GM21723 (cell line): ENCODE results near the gene HIC1.
A peak's percentile ranks its signal among the peaks of the same experiment; 100 is the strongest.

Experiments used
- ATAC-seq: cut with Tn5 transposase; IDR thresholded peaks from one replicate; pipeline ENCODE4 v1.9.1; 2021; ENCODE audit warnings: mild to moderate bottlenecking, moderate library complexity; ENCODE audit not compliant: unreplicated experiment

The HIC1 gene

GRCh38 chr17:2024572-2025219 is 30.2 kb upstream of the HIC1 start:
- ATAC-seq = no peak

GRCh38 chr17:2025220-2025621 is 29.7 kb upstream of the HIC1 start, which contains the start of gene RTN4RL1:
TSS of gene RTN4RL1 (minus strand) at chr17:2025334. CDS start at chr17:2024865, 469 bp downstream.
- ATAC-seq = no peak

- ATAC-seq = no peak
Observed at GRCh38 chr17:2025622-2026309, 29.1 kb upstream of the HIC1 start.

- no peak for ATAC-seq
Observed at GRCh38 chr17:2027528-2028233, 27.2 kb upstream of the HIC1 start.

- ATAC-seq = no peak
Observed at GRCh38 chr17:2028234-2028614, 26.7 kb upstream of the HIC1 start.

GRCh38 chr17:2028737-2029136 is 26.2 kb upstream of the HIC1 start:
- ATAC-seq = no peak

GRCh38 chr17:2029911-2030778 is 24.8 kb upstream of the HIC1 start, which contains the start of gene DPH1:
TSS of gene DPH1 (plus strand) at chr17:2030153. CDS start at chr17:2030170, 17 bp downstream.
- ATAC-seq = peak; percentile 78

GRCh38 chr17:2030779-2031163 is 24.1 kb upstream of the HIC1 start:
- no peak for ATAC-seq

- no peak for ATAC-seq
Observed at GRCh38 chr17:2033153-2033552, 21.8 kb upstream of the HIC1 start.

- no peak for ATAC-seq
Observed at GRCh38 chr17:2034157-2034556, 20.7 kb upstream of the HIC1 start.

GRCh38 chr17:2034806-2035540 is 19.9 kb upstream of the HIC1 start:
- ATAC-seq = no peak

- ATAC-seq = no peak
Observed at GRCh38 chr17:2035541-2036488, 19.1 kb upstream of the HIC1 start.

GRCh38 chr17:2037155-2037554 is 17.7 kb upstream of the HIC1 start:
- no peak for ATAC-seq

- ATAC-seq = no peak
Observed at GRCh38 chr17:2040219-2040827, 14.6 kb upstream of the HIC1 start.

GRCh38 chr17:2040942-2041560 is 13.9 kb upstream of the HIC1 start:
- ATAC-seq = no peak

- ATAC-seq = peak; percentile 85
Observed at GRCh38 chr17:2041561-2042389, 13.1 kb upstream of the HIC1 start, which contains the start of gene OVCA2. TSS of gene OVCA2 (plus strand) at chr17:2042022. CDS start at chr17:2042048, 26 bp downstream.

- ATAC-seq = no peak
Observed at GRCh38 chr17:2042390-2042847, 12.5 kb upstream of the HIC1 start.
